Suprapubic skin (tissue), 4 donors: Measurements from ENCODE around the gene TSPAN32.

Experiments
- CTCF ChIP-seq, 2 donors: fragments of 200-600 bp in 1 of 2; fragments of 450-650 bp in 1 of 2; sonication (generic) in 1 of 2; IDR thresholded peaks; one replicate each; pipeline ENCODE4 v1.5.1; 2016 to 2019; ENCODE audit warnings: antibody characterized with exemption in 2 of 2, mild to moderate bottlenecking in 1 of 2, moderate library complexity in 1 of 2
- POLR2A ChIP-seq, 2 donors: fragments of 450-650 bp; IDR thresholded peaks; one replicate each; pipeline ENCODE4 v1.6.1; 2017; ENCODE audit warnings: antibody characterized with exemption in 2 of 2, mild to moderate bottlenecking in 2 of 2, moderate library complexity in 2 of 2
- POLR2AphosphoS5 ChIP-seq, 3 donors: sonication (generic); formaldehyde crosslinking; IDR thresholded peaks; one replicate each; pipeline ENCODE4 v1.6.1; 2017; ENCODE audit warnings: antibody characterized with exemption in 3 of 3

DNA sequence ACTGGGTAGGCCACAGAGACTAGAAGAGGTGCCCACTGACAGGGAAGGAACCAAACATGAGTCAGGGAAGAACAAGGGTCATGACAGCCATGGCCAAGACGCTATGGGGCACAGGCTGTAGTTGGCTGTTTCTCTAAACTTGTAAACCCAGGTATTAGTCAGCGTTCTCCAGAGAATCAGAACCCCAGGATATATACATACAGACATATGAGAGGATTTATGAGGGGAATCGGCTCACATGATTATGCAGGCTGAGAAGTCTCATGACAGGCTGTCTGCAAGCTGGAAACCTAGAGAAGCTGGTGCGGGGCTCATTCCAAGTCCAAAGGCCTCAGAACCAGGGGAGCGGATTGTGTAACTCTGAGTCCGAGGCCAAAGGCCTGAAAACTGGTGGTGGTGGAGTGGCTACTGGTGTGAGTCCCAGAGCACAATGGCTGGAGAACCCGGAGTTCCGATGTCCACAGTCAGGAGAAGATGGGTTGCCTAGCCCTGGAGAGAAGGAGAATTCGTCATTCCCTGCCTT lies 45.6 kb downstream of the TSPAN32 start:
- no peak for TF ChIP-seq CTCF (IDR thresholded peaks at IDR 0.05)
- TF ChIP-seq POLR2A (IDR thresholded peaks at IDR 0.05) = no peak
- TF ChIP-seq POLR2AphosphoS5 (IDR thresholded peaks at IDR 0.05) = no peak
